ENCODE data around the gene UBA5. TPM values are rescaled to one million over a fixed set of nuclear protein-coding genes. Genes with fewer than 3 reads are reported as not detected.

Gene UBA5
- total RNA-seq, 1 experiment from 2014 or later, result 45.0 TPM

DNA sequence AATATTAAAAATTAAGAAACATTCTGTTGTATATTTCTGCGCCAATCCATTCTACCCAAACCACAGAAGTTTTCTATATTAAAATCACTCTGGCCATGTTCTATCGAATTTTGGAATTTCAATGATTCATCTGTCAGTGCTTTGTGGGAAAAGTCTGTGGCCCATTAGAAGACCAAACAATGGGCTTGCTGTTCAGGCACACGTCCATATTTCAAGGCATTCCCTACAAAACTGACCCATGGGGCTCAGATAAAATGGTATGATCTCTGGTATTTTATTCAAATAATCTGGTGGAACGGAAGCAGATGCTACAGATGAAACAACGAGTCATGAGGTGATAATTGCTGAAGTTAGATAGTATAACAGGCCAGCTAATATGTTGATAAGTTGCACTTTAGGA is 49.6 kb downstream of the UBA5 start:
- Histone ChIP-seq H3K4me1 (replicated peaks) (no peaks in the 10 kb centered on the region), H3K4me3 (no peak overlapping the region), H3K27me3 (replicated peaks) (no peaks in the 10 kb centered on the region), H3K27ac (no peak overlapping the region), H3K36me3 (peaks cover 43% of the 10 kb centered on the region), H3K9me3 (replicated peaks) (no peaks in the 10 kb centered on the region)
- DNase-seq (ENCODE audit: low read depth in 1 of 2, low spot score in 2 of 2), result no peak

DNA sequence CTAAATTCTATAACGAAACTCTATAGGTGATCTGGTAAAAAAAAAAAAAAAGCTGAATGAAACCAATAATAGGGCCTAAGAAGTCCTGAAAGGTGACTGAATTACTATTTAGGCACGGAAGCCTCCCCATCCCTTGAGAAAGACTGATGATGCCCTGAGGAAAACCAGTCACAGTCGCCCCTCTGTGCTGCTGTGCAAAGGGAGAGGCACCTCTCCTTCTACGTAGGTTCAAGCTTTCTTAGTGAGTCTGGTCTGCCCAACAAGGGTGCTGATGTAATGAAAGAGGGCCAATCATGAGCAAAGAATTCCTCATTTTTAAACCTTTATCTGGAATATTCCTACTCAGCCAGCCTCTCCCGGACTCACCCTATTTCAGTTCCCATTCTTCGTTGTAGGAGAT is 50.2 kb downstream of the UBA5 start:
- H3K27me3 ChIP-seq (replicated peaks), result no peaks in the 10 kb centered on the region
- DNase-seq (ENCODE audit: low read depth in 1 of 2, low spot score in 2 of 2), result no peak
- peaks cover 42% of the 10 kb centered on the region for H3K36me3 ChIP-seq
- H3K4me3 ChIP-seq, result no peak overlapping the region
- H3K27ac ChIP-seq, result no peak overlapping the region
- no peaks in the 10 kb centered on the region for H3K9me3 ChIP-seq (replicated peaks)
- H3K4me1 ChIP-seq (replicated peaks), result no peaks in the 10 kb centered on the region

DNA sequence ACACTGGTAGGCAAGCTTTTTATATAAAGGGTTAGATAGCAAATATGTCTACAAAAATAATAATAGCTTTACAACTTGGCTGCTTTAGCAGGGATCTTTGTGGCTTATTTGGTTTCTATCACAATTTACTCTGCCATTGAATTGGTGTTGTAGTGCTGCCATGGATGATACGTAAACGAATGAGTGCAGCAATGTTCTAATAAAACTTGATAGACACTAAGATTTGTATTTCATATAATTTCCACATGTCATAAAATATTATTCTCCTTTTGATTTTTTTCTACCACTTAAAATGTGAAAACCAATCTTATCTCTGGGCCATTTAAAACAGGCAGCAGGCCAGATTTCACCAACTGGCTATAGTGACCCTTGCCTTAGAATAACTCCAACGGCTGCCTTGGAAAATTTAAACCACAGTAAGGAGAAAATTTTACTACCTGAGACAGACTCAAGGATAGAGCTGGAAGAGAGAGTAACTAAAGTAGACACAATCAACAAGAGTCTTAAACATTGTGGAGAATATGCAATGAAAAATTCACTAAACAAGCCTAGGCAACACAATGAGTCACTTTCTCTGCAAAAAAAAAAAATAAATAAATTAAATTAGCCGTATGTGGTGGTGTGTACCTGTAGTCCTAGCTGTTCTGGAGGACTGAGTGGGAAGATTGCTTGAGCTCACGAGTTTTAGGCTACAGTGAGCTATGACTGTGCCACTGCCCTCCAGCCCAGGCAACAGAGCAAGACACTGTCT is 54.0 kb downstream of the UBA5 start:
- Histone ChIP-seq H3K4me1 (replicated peaks) (no peaks in the 10 kb centered on the region), H3K36me3 (peaks cover 45% of the 10 kb centered on the region), H3K27ac (no peak overlapping the region), H3K4me3 (no peak overlapping the region), H3K27me3 (replicated peaks) (no peaks in the 10 kb centered on the region), H3K9me3 (replicated peaks) (no peaks in the 10 kb centered on the region)
- no peak for DNase-seq (ENCODE audit: low read depth in 1 of 2, low spot score in 2 of 2)

DNA sequence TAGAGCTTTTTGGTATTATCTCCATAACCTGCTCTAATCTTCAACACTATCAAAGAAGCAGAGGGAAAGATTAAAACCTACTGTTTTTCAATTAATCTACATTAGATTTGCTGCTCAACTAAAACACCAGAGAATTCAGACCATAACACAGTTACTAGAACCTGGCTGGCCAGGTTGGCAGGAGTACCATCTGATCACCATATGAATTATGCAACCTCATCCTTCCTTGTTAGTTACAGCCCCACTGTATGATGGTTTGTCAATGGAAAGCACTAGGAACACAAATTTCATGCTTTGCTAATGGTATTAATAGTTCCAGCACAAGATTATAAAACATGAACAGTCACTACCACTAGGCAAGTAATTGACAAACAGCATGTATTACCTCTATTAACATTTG is 56.2 kb downstream of the UBA5 start:
- no peak overlapping the region for H3K27ac ChIP-seq

DNA sequence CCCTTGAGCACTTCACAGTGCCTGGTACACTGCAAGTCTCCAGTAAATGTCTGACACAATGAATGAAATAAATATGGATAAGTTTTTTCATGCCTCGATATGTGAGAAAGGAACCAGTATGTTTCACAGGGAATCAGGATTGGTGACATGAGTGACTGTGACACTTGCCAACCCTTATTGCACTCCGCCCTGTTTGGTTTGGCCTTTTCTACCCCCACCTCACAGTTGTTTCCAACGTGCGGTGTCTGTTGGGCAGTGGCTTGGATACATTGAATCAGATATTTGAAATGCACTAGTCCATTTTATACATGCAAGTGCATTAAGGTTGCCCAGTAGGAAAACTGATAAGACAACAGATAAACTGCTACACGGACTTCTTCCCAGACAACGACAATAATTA is 60.1 kb downstream of the UBA5 start:
- H3K4me1 ChIP-seq (replicated peaks), result peaks cover 14% of the 10 kb centered on the region
- H3K27ac ChIP-seq, result no peak overlapping the region
- DNase-seq (ENCODE audit: low read depth in 1 of 2, low spot score in 2 of 2), result no peak
- H3K9me3 ChIP-seq (replicated peaks), result no peaks in the 10 kb centered on the region
- H3K27me3 ChIP-seq (replicated peaks), result no peaks in the 10 kb centered on the region
- H3K36me3 ChIP-seq, result peaks cover 25% of the 10 kb centered on the region
- no peak overlapping the region for H3K4me3 ChIP-seq

More for the DNA sequence above, 56.2 kb downstream of the UBA5 start:
- Histone ChIP-seq H3K36me3 (peaks cover 38% of the 10 kb centered on the region), H3K9me3 (replicated peaks) (no peaks in the 10 kb centered on the region), H3K27me3 (replicated peaks) (no peaks in the 10 kb centered on the region), H3K4me1 (replicated peaks) (peaks cover 6% of the 10 kb centered on the region), H3K4me3 (no peak overlapping the region)
- no peak for DNase-seq (ENCODE audit: low read depth in 1 of 2, low spot score in 2 of 2)

DNA sequence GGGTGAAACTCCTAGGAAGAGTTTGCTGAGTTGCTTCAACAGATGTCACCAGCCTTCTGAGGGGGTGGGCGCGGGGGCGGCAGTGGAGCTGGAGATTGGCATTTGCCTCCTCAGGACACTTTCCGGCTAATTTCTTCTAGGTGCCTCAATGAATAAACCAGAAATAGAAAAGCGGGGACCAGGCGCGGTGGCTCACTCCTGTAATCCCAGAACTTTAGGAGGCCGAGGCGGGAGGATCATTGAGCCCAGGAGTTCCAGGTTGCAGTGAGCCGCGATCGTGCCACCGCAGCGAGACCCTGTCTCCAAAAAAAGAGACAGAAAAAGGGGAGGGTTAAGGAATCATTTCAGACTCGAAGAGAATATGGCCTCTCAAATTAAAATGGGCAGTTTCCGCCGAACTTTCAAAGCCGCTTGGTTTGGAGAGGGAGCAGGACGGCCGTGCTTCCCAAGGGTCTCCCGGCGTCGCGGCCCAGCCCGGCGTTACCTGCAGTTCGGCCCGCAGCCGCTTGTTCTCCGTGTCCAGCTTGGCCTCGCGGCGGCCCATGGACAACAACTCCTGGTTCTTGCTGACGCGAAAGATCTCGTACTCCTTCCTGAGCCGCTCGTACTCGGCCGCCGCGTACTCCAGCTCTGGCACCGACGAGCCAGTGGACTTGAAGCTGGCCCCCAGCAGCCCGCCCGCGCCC is 61.5 kb downstream of the UBA5 start:
- Histone ChIP-seq H3K36me3 (peaks cover 20% of the 10 kb centered on the region), H3K4me1 (replicated peaks) (peaks cover 14% of the 10 kb centered on the region), H3K27me3 (replicated peaks) (no peaks in the 10 kb centered on the region), H3K9me3 (replicated peaks) (no peaks in the 10 kb centered on the region), H3K27ac (peak overlapping the region; percentile 67), H3K4me3 (peak overlapping the region; percentile 95)
- peak; percentile 54 to 71 for DNase-seq (ENCODE audit: low read depth in 1 of 2, low spot score in 2 of 2)

DNA sequence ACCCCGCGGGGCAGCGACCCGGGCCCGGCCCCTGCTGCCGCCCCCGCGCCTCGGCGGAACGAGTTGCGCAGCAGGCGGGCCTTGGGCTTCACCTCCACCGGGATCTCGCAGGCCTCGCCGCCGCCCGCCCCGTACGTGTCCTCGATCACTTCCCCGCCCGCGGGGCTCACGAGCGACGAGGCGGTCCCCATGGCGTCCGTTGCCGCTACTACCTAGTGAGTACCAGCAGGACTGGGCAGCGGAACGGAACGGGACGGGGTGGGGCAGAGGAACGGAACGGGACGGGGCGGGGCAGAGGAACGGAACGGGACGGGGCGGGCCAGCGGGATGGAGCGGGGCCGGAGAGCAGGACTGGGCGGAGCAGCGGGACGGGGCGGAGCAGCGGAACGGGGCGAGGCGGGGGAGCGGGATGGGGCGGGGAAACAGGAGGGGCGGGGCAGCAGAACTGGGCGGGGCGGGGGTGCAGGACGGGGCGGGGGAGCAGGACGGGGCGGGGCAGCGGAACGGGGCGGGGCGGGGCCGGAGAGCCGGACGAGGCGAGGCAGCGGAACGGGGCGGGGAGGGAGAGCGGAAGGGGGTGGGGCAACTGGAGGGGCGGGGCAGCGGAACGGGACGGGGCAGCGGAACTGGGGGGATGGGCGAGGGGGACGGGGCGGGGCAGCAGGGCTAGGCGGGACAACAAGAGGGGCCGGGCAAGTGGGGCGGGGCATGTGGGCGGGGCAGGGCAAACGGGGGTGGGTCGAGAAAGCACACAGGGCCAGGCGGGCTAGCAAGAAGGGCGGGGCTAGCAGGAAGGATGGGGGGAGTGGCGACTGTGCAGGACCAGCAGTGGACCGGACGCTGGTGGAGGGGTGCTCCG is 62.3 kb downstream of the UBA5 start, which contains the start of gene NPHP3:
Gene NPHP3 (minus strand): TSS at position 245 of the 859 bp plus-strand sequence. CDS start 54 bp downstream, at position 191.
- peak within 1 kb of the TSS; percentile 67 for H3K27ac ChIP-seq
- H3K4me1 ChIP-seq (replicated peaks), result peaks cover 14% of the 10 kb centered on the region
- H3K27me3 ChIP-seq (replicated peaks), result no peaks in the 10 kb centered on the region
- H3K9me3 ChIP-seq (replicated peaks), result no peaks in the 10 kb centered on the region
- H3K36me3 ChIP-seq, result peaks cover 14% of the 10 kb centered on the region
- peak within 1 kb of the TSS; percentile 95 for H3K4me3 ChIP-seq
- peak; percentile 85 to 98 for DNase-seq (ENCODE audit: low read depth in 1 of 2, low spot score in 2 of 2)

DNA sequence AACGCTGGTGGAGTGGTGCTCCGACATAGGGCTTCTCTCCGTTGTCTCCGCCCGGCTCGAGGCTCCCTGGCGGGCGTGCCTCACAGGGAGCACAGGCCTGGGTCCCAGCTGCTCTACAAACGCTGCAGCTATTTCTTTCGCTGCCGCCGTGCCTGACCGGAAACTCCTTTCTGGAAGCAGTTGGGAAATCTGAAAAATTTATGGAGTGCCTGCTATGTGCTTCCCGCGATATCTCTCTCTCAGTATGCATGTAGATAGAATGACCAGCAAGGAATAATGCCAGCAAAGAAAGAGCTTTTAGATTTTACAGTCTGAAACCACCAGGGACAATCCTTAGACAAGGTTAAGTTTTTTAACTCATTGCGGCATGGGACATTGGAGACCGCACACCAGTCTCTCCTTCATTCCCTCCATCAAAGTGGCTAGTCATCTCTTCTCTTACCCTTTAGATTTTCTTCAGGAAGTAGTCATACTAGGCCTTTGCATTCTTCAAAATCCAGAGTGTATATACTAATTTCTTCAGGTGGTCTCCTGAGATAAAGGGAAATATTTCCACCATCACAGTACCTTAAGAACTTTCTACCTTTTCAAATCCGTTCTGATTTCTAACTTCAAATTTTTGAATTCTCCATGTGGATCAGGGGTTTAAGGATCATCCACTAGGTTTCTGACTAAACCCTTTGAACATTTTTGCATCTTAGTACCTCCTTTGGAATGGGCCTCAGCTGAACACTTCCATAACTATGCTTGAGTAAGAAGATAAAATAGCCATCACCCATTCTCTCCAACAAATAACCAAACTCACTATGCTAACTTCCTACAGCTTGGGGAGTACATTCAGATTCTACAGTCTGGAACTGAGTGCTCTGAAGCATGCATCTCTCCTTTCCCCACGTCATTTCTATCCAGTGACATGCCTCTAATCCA is 63.2 kb downstream of the UBA5 start:
- no peaks in the 10 kb centered on the region for H3K27me3 ChIP-seq (replicated peaks)
- peak overlapping the region; percentile 55 for H3K27ac ChIP-seq
- H3K36me3 ChIP-seq, result peaks cover 9% of the 10 kb centered on the region
- no peak for DNase-seq (ENCODE audit: low read depth in 1 of 2, low spot score in 2 of 2)
- H3K4me1 ChIP-seq (replicated peaks), result peaks cover 14% of the 10 kb centered on the region
- H3K4me3 ChIP-seq, result peak overlapping the region; percentile 51
- no peaks in the 10 kb centered on the region for H3K9me3 ChIP-seq (replicated peaks)

DNA sequence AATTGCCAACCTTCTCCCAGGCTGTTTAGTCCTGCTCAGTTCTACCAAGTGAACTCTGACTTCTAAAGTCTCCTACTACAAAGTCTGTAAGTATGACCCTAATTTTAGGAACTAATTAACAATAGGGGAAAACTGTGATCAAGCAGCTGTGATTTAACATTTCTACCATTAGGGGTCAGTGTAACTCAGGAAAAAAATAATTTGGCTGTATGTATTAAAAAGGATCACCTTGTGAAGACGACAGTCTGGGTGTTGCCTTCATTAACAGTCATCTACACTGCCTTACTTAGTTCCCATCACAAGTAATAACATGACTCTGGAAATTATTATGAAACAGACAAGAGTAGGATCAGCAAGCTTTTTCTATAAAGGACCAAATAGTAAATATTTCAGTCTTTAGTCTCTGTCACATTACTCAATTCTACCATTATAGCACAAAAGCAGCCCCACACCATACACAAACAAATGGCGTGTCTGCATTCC is 66.3 kb downstream of the UBA5 start:
- Histone ChIP-seq H3K27me3 (replicated peaks) (peaks cover 3% of the 10 kb centered on the region; the same call in 1 of the 2 replicates), H3K36me3 (peaks cover 4% of the 10 kb centered on the region), H3K9me3 (replicated peaks) (no peaks in the 10 kb centered on the region), H3K4me1 (replicated peaks) (peaks cover 8% of the 10 kb centered on the region), H3K27ac (no peak overlapping the region), H3K4me3 (no peak overlapping the region)
- DNase-seq (ENCODE audit: low read depth in 1 of 2, low spot score in 2 of 2), result peak in 1 of 2 experiments; percentile 35

Other genes starting within 250 kb of the UBA5 start
- 28.2 and 43.2 TPM in 2 replicates for gene DNAJC13, start 242.8 kb upstream of the UBA5 start, total RNA-seq (2014; rRNA removed; shearing (Covaris generic))
- 0.18 TPM in 1 of 2 replicates, not detected in the other for gene ACKR4, start 63.1 kb upstream of the UBA5 start, total RNA-seq (2014; rRNA removed; shearing (Covaris generic))
- 6.4 and 15.3 TPM in 2 replicates for gene ACAD11, start 520 bp upstream of the UBA5 start, total RNA-seq (2014; rRNA removed; shearing (Covaris generic))
- 25.8 and 35.4 TPM in 2 replicates for gene NPHP3, start 62.1 kb downstream of the UBA5 start, total RNA-seq (2014; rRNA removed; shearing (Covaris generic))

Data from SJSA1 (cell line).